Hematopoietic multipotent progenitor cell treated with erythropoietin and hydrocortisone succinate and interleukin-3 and kit ligand, for 8 days (in vitro differentiated cells): ENCODE measurements around the gene GCK.

Source experiments
- DNase-seq: peaks from one replicate; pipeline ENCODE4 v3.0.0-alpha.2; 2015

Gene GCK

DNA sequence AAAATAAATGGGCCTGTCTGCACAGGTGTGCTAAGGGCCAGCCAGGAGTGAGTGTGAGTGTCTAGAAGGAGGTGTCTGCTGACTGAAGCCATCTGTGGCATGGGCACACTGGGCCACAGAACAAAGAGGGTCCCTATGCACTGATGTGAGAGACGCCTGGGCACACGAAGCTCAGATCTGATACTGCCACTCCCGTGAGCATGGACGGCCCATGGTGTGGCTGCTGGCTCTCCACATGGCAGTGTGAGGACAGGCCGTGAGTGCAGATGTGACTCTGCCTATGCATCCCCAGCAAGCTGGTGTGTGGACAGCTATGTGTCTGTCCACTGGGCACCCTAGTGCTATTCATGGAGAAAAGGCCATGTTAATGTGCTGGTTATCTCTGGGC lies 35.3 kb downstream of the GCK start:
- DNase-seq, result no peak

DNA sequence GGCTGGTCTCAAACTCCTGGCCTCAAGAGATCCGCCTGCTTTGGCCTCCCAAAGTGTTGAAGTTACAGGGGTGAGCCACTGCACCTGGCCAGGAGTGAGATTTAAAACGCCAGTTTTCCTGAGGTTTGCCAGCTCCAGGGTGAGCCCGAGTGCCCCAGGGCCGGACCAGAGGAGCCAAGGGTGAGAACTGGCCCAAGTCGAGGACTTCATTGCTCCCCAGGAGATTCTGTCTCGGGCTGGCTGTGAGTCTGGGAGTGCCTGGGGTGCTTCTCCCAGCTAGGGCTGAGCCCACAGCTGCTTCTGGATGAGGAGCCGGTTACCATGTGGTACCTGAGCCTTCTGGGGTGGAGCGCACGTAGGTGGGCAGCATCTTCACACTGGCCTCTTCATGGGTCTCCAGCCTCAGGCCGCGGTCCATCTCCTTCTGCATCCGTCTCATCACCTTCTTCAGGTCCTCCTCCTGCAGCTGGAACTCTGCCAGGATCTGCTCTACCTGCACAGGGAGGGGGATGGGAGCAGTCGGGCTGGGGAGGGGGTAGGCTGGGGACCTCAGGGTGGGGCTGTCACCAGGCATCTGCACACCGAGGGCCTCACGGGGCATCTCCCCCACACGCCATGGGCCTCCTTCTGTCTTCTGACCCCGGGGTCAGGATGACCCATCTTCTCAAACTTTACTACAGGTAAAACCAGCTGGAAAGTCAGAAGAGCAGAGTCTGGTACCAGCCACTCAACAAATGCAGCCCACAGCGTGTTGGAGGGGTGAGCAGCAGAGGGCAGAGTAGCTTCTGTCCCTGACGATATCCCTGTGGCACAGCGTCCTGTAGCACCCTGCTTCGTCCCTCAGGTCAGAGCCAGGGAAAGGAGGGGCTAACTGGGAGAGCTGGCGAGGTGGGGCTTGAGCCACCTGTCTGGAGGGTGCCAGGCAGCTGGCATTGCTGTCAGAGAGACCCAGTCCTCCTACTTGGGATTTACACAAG lies 36.0 kb downstream of the GCK start:
- DNase-seq, result no peak

DNA sequence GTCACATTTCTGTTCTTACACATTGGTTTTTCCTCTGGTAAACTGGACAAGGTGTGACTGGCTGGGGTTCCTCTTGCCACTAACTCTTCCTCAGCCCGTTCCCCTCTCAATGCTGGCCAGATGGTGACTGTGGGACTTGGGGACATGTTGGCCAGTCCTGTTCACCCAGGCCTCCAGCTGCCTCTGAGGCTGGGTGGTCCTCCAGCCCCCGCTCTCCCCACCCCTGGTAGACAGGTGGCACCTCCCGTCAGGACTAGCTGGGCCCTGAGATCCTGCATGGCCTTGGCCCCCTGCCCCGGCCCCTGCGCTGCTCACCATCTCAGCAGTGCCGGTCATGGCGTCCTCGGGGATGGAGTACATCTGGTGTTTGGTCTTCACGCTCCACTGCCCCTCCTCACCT lies 37.3 kb downstream of the GCK start:
- no peak for DNase-seq

DNA sequence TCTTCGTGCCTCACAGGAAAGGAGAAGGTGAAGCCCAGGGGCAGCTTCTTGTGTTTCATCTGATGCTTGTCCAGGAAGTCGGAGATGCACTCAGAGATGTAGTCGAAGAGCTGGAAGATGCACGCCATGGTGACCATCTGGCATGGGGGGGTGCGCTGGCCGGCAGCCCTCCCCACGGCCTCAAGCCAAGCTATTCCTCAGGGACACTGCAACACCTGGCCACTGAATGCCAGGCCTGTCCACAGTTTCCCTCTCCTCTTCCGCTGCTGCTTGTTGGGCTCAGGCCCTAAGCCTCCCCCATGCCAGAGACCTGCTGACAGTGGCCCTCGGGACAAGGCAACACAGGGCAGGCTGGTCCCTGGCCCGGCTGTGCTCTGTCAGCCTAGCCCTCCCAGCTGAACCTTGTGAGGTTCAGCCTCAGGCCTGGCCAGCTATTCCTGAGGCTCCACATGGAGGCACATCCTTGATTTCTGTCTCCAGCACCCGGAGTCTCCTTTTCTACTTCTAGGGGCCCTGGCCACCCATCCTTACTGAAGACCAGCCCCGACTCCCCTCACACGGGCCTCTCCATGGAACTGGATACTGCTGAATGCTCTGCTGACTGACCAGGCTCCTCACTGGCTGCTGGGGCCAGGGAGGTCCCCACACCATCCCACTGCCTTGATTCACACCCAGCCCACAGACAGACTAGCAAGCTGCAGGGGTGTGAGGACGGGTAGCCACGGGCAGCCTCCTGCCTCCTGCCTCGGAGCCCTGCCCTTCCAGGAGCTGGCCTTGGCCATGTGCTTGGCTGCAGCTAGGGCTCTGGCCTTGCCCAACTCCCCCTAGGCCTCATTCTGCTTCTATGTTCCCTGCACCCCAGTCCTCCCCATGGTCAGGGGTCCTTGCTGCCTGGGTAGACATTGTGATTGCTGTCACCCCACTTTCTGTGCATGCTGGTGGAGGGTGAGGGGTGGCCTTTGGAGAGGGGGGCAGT lies 38.0 kb downstream of the GCK start:
- DNase-seq, result no peak

DNA sequence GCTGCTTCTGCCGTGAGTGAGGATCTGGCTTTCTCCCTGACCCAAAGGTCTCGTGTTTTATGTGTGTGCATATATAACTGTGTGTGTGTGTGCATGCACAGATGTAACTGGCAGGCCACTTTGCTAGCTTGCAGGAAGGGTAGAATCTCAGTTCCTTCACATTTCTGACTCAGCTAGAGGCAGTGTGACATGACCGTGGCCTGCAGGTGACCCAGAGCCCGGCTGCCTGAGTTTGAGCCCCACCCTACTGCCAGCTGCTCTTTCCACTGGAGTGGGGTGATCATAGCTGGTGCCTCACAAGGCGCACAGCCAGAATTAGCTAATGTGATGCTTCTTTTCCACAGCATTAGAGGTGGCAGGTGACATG lies 38.8 kb downstream of the GCK start:
- DNase-seq, result no peak

DNA sequence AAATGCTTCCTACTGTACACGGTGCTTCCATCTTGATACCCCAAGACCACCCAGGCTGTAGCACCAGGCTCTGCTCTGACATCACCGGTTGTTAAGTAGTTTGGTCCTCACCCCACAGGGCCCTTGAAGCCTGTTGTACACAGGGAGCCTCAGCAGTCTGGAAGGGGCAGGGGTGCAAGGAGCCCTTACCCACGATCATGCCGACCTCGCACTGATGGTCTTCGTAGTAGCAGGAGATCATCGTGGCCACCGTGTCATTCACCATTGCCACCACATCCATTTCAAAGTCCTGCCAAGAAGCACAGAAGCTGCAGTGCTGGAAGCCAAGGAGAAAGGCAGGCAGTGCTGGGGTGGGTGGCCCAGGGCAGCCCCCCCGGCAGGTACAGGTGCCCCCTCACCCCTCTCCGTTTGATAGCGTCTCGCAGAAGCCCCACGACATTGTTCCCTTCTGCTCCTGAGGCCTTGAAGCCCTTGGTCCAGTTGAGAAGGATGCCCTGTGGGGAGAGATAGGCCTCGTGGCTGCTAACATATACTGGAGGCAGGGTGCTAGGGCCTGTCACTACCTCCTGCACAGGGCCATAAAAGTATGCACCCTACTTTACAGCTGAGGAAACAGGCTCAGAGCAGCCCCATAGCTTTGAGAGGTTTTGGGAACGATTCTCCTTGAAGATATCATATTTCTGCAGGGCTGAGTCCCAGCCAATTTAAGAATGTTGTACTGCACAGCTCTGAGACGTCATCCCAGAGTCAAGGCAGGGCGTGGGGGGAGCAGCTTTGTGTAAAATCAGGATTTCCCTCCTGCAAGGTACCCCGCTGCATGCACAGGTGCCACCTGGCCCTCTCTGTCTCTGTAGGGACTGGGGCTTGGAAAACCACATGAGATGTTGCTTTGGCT lies 39.4 kb downstream of the GCK start:
- no peak for DNase-seq

DNA sequence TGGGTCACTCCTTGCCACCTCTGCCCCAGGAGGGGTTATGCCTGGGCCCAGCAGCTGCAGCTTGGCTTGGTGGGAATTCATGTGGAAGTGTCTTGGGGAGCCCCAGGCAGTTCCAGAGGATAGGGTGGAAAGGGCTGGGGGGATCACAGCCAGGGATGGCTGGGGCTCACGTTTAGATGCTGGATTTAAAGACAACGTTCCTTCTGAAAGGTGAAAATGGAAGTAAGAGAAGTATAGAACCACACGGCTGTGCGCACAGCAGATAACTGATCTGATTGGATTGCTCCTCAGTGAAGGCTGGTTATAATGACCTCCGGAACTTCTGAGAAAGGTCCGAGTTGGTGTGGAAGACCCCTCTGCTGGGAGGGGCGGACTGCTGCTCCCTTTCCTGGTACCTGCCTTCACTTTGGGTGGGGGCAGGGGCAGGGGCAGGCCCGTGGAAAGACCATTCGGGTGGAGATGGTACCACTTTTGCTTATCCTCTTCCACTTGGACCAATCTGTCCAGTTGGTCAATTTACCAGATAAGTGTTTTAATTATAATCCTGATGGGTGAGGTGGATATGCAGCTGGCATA lies 40.2 kb downstream of the GCK start:
- no peak for DNase-seq

DNA sequence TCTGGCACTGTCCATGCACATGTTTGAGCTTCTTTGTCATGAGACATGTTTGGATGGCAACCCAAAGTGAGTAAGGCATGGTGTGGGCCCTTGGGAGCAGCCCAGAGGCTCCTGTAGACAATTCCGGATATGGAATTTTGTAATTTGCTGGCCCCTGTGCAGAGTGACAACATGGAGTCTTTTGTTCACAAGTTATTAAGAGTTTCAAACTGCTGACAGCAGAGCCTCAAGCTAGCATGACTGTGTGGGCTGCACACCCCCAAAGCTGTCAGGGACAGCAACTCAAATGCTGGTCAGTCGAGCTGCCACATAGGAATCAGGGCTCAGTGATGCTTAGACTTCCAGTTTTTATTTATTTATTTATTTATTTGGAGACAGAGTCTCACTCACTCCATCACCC lies 41.1 kb downstream of the GCK start:
- no peak for DNase-seq

DNA sequence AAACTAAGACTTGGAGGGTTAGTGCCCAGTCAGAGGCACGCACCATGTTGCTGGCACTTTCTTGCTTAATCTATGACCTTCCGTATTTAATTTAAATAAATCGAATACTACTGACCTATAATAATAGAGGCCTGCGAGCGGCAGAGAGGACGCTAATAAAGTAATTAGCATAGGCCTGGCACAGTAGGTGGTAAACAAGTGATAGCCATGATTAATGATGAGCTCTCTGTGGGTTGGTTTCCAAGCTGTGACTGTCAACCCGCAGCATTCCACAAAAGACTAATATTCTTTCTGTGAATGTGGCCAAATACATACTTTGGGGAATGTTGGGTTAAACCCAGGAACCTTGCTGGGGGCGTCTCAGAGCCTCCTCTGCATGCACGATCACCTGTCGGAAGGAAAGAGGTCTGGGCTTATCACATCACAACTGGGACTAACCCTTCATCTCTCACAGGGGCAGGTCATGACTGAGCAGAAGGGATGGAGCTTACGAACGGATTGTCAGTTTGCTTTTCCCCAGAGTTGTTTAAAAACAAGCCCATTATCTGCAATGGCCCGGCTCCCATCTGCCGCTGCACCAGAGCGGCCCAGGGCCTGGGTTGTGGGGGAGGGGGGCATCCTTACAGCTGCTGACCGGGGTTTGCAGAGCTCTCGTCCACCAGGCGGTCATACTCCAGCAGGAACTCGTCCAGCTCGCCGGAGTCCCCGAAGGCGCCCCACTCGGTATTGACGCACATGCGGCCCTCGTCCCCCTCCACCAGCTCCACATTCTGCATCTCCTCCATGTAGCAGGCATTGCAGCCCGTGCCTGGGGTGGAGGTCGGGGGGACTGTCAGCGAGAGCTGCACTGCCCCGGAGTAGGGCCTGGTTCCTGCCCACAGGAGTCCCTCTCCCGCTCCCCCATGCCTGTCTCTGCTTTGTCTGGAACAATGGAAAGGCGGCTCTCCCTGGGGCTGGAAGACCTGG lies 41.9 kb downstream of the GCK start:
- DNase-seq, result no peak

DNA sequence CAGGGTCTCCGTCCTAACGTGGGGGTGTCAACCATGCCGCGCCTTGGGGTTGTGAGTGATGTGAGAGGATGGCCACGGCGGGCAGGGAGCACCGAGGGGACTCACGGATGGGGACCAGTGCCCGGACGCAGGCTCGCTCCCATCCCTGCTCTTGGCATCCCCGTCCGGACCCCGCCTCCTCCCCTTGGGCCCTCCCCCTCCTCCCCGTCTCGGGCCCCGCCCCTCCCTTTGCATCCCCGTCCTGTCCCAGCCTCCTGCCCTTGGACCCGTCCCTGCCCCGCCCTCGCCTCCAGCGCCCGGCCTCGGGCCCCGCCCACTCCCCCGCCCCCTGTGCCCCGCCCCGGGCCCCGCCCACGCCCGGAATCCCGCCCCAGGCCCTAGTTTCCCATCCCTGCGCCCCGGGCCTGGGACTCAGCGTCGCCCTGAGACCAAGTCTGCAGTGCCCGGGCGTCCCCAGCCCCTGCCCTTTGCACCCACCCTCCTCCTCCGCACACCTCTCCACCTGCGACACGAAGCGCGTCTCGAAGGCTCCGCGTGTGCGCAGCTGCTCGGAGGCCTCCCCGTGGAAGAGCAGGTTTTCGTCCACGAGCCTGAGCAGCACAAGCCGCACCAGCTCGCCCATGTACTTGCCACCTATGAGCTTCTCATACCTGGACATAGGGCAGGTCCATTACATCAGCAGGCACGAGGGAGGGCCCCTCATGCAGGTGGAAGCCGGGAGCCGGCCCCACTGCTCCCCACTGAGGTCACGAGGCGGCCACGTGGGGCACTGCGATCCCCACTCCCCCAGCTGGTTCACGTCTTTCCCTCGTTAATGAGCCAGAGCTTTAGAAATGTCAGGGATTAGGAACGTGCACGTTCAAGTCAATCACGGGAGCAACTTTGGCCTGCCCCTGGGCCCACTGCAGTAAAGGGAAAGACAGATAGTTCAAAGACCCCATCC lies 43.0 kb downstream of the GCK start:
- DNase-seq, result peak; percentile 49

DNA sequence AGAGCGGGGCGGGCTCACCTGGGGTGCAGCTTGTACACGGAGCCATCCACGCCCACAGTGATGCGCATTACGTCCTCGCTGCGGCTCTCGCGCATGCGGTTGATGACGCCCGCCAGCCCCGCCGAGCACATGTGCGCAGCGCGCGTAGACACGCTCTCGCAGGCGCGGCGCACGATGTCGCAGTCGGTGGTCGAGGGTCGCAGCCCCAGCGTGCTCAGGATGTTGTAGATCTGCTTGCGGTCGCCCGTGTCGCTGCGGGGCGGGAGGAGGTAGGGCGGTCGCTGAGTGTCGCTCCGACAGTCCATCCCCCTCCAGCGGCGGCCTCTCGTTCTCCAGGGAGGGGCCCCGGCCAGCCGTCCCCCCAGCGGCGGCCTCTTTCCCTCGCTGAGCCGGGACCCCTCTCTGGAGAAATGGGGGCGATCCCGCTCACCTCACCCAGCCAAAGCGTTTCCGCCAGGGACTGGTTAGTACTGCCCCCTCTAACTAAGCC lies 43.7 kb downstream of the GCK start:
- no peak for DNase-seq

DNA sequence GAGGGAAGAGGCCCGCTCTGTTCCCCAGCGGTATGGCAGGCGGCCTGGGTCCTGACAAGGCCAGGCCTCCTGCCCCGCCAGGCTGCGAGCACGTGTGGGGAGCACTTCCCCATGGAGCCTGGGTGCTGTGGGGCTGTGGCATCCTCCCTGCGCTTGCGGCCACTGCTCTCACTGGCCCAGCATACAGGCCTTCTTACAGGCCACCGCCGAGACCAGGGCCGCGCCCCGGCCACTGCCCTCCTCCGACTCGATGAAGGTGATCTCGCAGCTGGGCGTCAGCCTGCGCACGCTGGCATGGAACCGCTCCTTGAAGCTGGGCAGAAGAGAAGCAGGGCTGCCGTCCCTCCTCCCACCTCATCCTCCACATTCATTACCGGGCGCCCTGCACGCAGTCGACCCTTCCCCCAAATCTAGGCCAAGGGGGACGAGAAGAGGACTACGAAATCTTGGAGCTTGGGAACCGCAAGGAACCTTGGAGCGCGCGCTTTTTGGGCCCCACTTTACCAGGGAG lies 44.2 kb downstream of the GCK start:
- no peak for DNase-seq

DNA sequence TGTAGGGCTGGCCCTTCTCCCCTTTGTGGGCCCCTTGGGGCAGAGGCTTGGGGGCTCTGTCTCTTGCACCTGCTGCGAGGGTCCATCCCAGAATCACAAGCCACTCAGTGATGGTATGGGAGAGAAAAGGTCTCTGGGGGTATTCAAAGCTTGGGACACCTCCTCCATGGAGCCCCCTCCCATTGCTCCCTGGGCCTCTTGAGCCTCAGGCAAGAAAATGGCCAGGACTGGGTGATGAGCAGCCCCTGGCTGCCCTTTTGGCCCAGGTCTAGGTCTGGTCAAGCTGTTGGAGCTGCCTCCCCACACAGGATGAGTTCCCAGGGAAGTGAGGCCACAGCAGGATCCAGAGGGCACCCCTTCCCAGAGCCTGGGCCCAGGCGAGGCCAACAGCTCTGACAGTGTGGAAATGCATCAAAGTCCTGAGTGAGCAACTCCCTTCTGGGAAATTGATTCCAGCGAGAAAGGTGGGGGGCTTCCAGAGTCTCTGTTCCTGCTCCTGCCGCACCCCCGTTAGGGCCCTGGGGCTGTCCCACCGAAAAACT lies 44.7 kb downstream of the GCK start:
- DNase-seq, result no peak

DNA sequence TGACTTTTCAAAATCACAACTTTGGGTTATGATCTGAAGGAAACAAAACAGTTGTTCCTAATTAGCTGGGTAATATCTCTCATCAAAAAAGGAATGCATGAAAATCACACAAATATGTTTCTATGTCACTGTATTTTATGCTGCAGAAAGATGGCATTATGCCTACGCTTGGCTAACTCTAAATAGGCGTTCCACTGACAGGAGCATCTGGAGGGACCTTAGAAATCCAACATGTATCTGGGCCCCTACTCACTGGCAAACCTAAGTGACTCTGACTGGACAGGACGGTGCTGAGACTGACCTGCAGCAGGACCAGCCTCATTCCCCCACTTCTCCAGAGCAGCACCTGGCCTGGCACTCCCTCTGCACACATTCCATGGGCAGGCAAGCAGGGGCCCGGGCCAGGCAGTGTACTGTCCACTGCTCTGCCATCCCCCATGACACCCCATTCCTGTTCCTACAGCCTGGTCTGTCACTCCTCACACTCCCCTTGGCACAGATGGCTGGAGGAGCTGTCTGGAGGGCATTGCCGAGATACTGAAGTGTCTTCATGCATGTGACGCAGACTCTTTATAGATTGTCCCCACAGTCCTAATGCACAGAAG lies 45.5 kb downstream of the GCK start:
- DNase-seq, result no peak

DNA sequence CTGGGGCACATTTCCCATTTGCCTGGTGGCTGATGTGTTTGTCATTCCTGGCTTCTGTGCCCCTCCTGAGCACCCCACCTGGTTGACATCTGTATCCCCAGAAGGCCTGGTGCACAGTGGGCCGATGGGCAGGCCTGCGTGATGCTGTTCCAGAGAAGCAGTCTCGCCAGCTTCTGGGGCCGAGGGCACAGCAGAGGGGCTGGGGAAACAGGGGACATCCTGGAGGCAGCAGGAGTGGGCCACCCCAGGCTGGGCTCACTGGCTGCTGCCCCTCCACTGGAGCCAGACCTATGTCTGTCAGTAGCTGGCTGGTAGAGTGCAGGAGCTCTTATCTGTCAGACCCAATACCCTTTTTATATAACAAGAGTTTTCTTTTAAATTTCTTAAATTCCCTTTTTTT lies 47.2 kb downstream of the GCK start:
- no peak for DNase-seq

DNA sequence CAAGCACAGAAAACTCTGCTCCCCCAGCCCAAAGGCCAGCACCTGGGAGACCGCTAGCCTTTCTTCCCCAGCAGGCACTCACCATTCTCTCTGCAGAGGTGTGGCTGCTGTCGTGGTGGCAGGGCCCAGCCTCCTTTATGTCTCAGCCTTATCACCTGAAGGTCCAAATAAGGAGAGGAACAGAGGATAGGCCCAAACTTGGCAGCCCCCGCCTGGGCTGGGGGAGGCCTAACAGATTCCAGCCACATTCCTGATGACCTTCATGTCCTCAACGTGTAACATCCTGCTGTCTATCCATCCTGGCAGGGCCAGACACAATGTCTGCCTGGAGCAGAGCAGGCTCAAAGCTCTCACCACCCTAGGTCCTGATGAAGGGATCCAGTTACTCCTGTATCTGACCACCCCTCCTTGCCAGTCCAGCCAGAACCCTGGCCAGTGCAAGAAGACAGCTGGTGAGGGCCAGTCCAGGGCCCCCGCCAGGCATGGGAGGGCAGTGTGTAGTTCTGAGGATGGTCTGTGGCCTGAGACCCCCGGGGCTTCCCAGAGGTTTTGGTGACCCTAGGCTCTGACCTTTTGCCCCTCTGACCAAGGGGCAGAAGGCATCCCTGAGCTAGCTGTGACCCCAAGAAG lies 47.9 kb downstream of the GCK start, which contains the start of gene MYL7:
TSS of gene MYL7 (minus strand) at position 112 of the 630 bp plus-strand sequence. CDS start at position 85, 27 bp downstream.
- no peak for DNase-seq

DNA sequence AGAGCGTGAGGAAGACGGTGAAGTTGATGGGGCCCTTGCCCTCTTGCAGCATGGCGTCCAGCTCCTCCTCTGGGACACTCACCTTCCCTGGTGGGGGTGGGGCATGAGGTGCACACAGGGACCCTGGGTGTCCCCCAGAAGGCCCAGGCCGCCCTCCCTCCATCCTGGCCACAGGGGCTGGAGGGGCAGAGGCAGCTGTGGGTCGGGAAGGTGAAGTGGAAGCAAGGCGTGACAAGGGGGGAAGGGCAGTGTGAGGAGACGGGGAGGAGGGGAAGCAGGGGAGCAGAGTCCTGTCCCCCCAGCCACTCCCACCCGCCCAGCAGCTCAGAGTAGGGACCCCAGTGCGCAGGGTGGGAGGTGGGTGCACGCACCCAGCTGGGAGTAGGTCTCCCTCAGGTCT lies 48.9 kb downstream of the GCK start:
- no peak for DNase-seq
